ENCODE results near the gene MPO. TPM values are rescaled to one million over a fixed set of nuclear protein-coding genes. Genes with fewer than 3 reads are reported as not detected.

Gene MPO
- total and polyA plus RNA-seq, 4 donors = 0.14 to 221 (median 0.52) TPM

DNA sequence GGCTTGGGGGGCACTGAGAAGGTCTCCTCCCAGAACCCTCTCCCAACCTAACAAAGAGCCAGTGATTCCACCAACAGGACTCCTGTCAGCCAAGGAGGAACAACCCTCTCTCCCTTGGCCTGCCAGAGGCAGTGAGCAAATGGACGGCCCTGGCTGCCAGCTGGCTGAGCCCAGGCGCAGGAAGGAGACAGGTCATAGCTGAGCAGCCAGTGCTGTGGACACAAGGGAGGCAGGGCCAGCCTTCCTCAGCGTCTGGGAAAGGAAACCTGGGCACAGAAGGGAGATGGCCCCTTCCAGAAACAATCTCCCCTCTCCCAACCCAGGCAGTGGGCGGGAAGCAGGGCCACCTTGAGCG lies 2.1 kb downstream of the MPO start:
- 37% methylated on average over 5 of the region's 5 CpGs for WGBS
- Histone ChIP-seq H3K9me3 (ENCODE audit: control insufficient read depth in 4 of 4, low read length in 3 of 4) (no peaks in the 10 kb centered on the region), H3K36me3 (ENCODE audit: control insufficient read depth in 4 of 4, insufficient read depth in 3 of 4, low read depth in 1 of 4, low read length in 3 of 4) (no peaks in the 10 kb centered on the region), H3K4me3 (ENCODE audit: low read depth in 1 of 3, low read length in 3 of 3) (peak overlapping the region in 2 of 3 donors; percentile 7 to 20), H3K27me3 (ENCODE audit: control insufficient read depth in 4 of 4, insufficient read depth in 4 of 4, low read length in 3 of 4) (peaks cover 0 to 3% (median 0%) of the 10 kb centered on the region in 4 donors), H3K9ac (ENCODE audit: low read depth in 1 of 2, low read length in 2 of 2) (no peak overlapping the region), H3K4me1 (ENCODE audit: control insufficient read depth in 4 of 4, insufficient read depth in 4 of 4, low read length in 3 of 4) (peaks cover 0 to 9% (median 4%) of the 10 kb centered on the region in 4 donors), H3K27ac (ENCODE audit: low read depth in 1 of 2, low read length in 2 of 2) (no peak overlapping the region)
- TF ChIP-seq HNF4A (conservative IDR thresholded peaks at IDR 0.05) = no peak
- no peak for TF ChIP-seq ZBTB33 (IDR thresholded peaks at IDR 0.05)
- no peak for TF ChIP-seq FOXA2 (IDR thresholded peaks at IDR 0.05)
- TF ChIP-seq REST (IDR thresholded peaks at IDR 0.05) = no peak
- no peak for TF ChIP-seq FOXA1 (IDR thresholded peaks at IDR 0.05)
- TF ChIP-seq NR2F2 (IDR thresholded peaks at IDR 0.05) = peak; percentile 40
- no peak for TF ChIP-seq TAF1 (conservative IDR thresholded peaks at IDR 0.05)
- TF ChIP-seq JUND (IDR thresholded peaks at IDR 0.05) = no peak
- no peak for DNase-seq (ENCODE audit: low spot score)

DNA sequence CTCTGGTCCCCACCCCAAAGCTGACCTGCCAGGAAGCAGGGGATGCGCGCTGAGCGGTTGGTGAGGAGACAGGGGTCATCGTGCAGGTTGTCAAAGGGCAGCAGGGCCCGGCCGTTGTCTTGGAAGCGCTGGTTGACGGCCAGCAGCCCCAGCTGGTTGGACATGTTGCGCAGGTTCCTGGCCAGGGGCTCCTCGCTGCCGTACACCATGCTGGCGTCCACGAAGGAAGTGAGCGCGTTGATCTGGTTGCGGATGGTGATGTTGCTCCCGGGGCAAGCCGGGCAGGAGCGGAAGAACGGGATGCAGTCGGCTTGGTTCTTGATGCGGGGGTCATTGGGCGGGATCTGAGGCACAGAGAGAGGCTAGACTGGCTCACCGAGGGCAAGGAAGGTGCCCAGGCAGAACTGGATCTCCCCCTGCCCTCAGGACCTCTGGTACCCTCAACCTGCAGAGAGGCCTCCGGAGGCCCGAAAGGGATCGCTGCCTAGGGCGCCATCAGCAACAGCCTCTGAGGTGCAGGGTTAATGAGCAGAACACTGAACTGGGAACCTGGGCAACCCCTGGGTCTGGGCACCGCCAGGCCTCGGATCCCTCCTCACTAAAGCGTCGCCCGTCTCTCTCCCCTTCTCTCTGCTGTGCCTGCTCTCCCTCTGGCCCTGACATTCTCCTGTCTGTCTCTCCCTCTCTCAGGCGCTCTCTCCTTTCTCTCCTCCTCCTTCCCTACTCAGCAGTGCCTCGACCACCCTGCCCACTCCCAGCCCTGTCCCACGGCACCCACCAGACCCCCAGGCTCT lies 2.7 kb downstream of the MPO start:
- TF ChIP-seq, protein P1, sequence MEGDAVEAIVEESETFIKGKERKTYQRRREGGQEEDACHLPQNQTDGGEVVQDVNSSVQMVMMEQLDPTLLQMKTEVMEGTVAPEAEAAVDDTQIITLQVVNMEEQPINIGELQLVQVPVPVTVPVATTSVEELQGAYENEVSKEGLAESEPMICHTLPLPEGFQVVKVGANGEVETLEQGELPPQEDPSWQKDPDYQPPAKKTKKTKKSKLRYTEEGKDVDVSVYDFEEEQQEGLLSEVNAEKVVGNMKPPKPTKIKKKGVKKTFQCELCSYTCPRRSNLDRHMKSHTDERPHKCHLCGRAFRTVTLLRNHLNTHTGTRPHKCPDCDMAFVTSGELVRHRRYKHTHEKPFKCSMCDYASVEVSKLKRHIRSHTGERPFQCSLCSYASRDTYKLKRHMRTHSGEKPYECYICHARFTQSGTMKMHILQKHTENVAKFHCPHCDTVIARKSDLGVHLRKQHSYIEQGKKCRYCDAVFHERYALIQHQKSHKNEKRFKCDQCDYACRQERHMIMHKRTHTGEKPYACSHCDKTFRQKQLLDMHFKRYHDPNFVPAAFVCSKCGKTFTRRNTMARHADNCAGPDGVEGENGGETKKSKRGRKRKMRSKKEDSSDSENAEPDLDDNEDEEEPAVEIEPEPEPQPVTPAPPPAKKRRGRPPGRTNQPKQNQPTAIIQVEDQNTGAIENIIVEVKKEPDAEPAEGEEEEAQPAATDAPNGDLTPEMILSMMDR (IDR thresholded peaks at IDR 0.05; ENCODE audit: low read depth, low read length, missing input control) = no peak
- TF ChIP-seq MAX (IDR thresholded peaks at IDR 0.05) = no peak
- TF ChIP-seq RAD21 (IDR thresholded peaks at IDR 0.05) = no peak
- TF ChIP-seq HNF4G (IDR thresholded peaks at IDR 0.05) = no peak
- TF ChIP-seq TAF1 (conservative IDR thresholded peaks at IDR 0.05) = no peak
- no peak for TF ChIP-seq FOXA1 (IDR thresholded peaks at IDR 0.05)
- TF ChIP-seq RXRA (IDR thresholded peaks at IDR 0.05) = no peak
- TF ChIP-seq ZBTB33 (IDR thresholded peaks at IDR 0.05) = no peak
- TF ChIP-seq HNF4A (conservative IDR thresholded peaks at IDR 0.05) = no peak
- no peak for TF ChIP-seq ATF3 (IDR thresholded peaks at IDR 0.05)
- TF ChIP-seq YY1 (IDR thresholded peaks at IDR 0.05) = no peak
- TF ChIP-seq FOXA2 (IDR thresholded peaks at IDR 0.05) = no peak
- H3K27ac ChIP-seq (ENCODE audit: low read depth in 1 of 2, low read length in 2 of 2) = no peak overlapping the region
- peaks cover 0 to 9% (median 4%) of the 10 kb centered on the region in 4 donors for H3K4me1 ChIP-seq (ENCODE audit: control insufficient read depth in 4 of 4, insufficient read depth in 4 of 4, low read length in 3 of 4)
- no peak overlapping the region for H3K9ac ChIP-seq (ENCODE audit: low read depth in 1 of 2, low read length in 2 of 2)
- WGBS = 86% methylated on average over 36 of the region's 36 CpGs
- H3K27me3 ChIP-seq (ENCODE audit: control insufficient read depth in 4 of 4, insufficient read depth in 4 of 4, low read length in 3 of 4) = peaks cover 0 to 3% (median 0%) of the 10 kb centered on the region in 4 donors
- no peaks in the 10 kb centered on the region for H3K36me3 ChIP-seq (ENCODE audit: control insufficient read depth in 4 of 4, insufficient read depth in 3 of 4, low read depth in 1 of 4, low read length in 3 of 4)
- H3K9me3 ChIP-seq (ENCODE audit: control insufficient read depth in 4 of 4, low read length in 3 of 4) = no peaks in the 10 kb centered on the region
- H3K4me3 ChIP-seq (ENCODE audit: low read depth in 1 of 3, low read length in 3 of 3) = no peak overlapping the region
- no peak for DNase-seq (ENCODE audit: low spot score)

All from liver (tissue), 9 donors.